H9 (cell line): Measurements from ENCODE around the gene KLF11. TPM values are rescaled to one million over a fixed set of nuclear protein-coding genes. Genes with fewer than 3 reads are reported as not detected.

Experiments used
- DNase-seq: peaks from one replicate; pipeline ENCODE4 v3.0.0-alpha.2; 2017
- H2AFZ ChIP-seq: one replicate; pipeline ENCODE4 v1.6.1; 2013; ENCODE audit warnings: mild to moderate bottlenecking, low read length, control low read depth, moderate library complexity
- H2AK5ac ChIP-seq: 2 replicates; pipeline ENCODE4 v1.6.1; 2013; ENCODE audit warnings: low read length, control low read depth, mixed read lengths; ENCODE audit not compliant: insufficient read length
- H2BK120ac ChIP-seq: one replicate; pipeline ENCODE4 v1.6.1; 2013; ENCODE audit warnings: low read depth, mild to moderate bottlenecking, low read length, control low read depth, inconsistent platforms; ENCODE audit not compliant: poor library complexity, severe bottlenecking
- H2BK12ac ChIP-seq: 2 replicates; pipeline ENCODE4 v1.6.1; 2013; ENCODE audit warnings: low read length, control low read depth, mixed read lengths, low read depth; ENCODE audit not compliant: insufficient read length
- H2BK15ac ChIP-seq: 2 replicates; pipeline ENCODE4 v1.6.1; 2013; ENCODE audit warnings: low read depth, low read length, control low read depth
- H2BK20ac ChIP-seq: one replicate; pipeline ENCODE4 v1.6.1; 2013; ENCODE audit warnings: low read depth, mild to moderate bottlenecking, low read length, control low read depth, inconsistent platforms; ENCODE audit not compliant: poor library complexity, severe bottlenecking
- H2BK5ac ChIP-seq: 2 replicates; pipeline ENCODE4 v1.6.1; 2013; ENCODE audit warnings: low read length, control low read depth, mixed read lengths; ENCODE audit not compliant: insufficient read length
- H3K14ac ChIP-seq: 2 replicates; pipeline ENCODE4 v1.6.1; 2013; ENCODE audit warnings: low read length, control low read depth; ENCODE audit not compliant: insufficient read depth
- H3K18ac ChIP-seq: 2 replicates; pipeline ENCODE4 v1.6.1; 2013; ENCODE audit warnings: low read depth, mild to moderate bottlenecking, mixed read lengths, low read length, control low read depth; ENCODE audit not compliant: insufficient read length
- H3K23ac ChIP-seq: 2 replicates; pipeline ENCODE4 v1.6.1; 2013; ENCODE audit warnings: low read length, control low read depth, mixed read lengths, low read depth; ENCODE audit not compliant: insufficient read length
- H3K23me2 ChIP-seq: 2 replicates; pipeline ENCODE4 v1.6.1; 2013; ENCODE audit warnings: low read depth, mild to moderate bottlenecking, mixed read lengths, low read length, control low read depth; ENCODE audit not compliant: insufficient read length, poor library complexity, severe bottlenecking
- H3K27ac ChIP-seq: 2 replicates; pipeline ENCODE4 v1.5.1; 2013; ENCODE audit warnings: low read length, control low read depth, mixed read lengths, low read depth; ENCODE audit not compliant: insufficient read length
- H3K27me3 ChIP-seq: 2 replicates; pipeline ENCODE4 v1.6.1; 2013; ENCODE audit warnings: low read length, control low read depth, inconsistent platforms; ENCODE audit not compliant: insufficient read depth
- H3K4ac ChIP-seq: 2 replicates; pipeline ENCODE4 v1.6.1; 2013; ENCODE audit warnings: low read depth, mild to moderate bottlenecking, control low read depth, inconsistent platforms, low read length, moderate library complexity
- H3K4me1 ChIP-seq: 2 replicates; pipeline ENCODE4 v1.6.1; 2013; ENCODE audit warnings: low read length, control low read depth, inconsistent platforms; ENCODE audit not compliant: insufficient read depth
- H3K4me2 ChIP-seq: 2 replicates; pipeline ENCODE4 v1.6.1; 2013; ENCODE audit warnings: low read length, control low read depth, mixed read lengths; ENCODE audit not compliant: insufficient read length, insufficient read depth
- H3K56ac ChIP-seq: 2 replicates; pipeline ENCODE4 v1.6.1; 2013; ENCODE audit warnings: low read depth, mild to moderate bottlenecking, mixed read lengths, low read length, control low read depth; ENCODE audit not compliant: insufficient read length
- H3K79me1 ChIP-seq: 2 replicates; pipeline ENCODE4 v1.6.1; 2013; ENCODE audit warnings: low read depth, mild to moderate bottlenecking, moderate library complexity, low read length, control low read depth, inconsistent platforms; ENCODE audit not compliant: insufficient read depth, poor library complexity, severe bottlenecking
- H3K79me2 ChIP-seq: 2 replicates; pipeline ENCODE4 v1.6.1; 2013; ENCODE audit warnings: low read length, control low read depth, inconsistent platforms; ENCODE audit not compliant: insufficient read depth
- H3K9ac ChIP-seq: 2 replicates; pipeline ENCODE4 v1.6.1; 2013; ENCODE audit warnings: low read length, control low read depth, mixed read lengths; ENCODE audit not compliant: insufficient read length; ENCODE audit errors: extremely low read depth
- H3K9me3 ChIP-seq: one replicate; pipeline ENCODE4 v1.6.1; 2013; ENCODE audit warnings: low read depth, low read length, inconsistent platforms; ENCODE audit not compliant: control insufficient read depth
- H3T11ph ChIP-seq: one replicate; pipeline ENCODE4 v1.6.1; 2013; ENCODE audit warnings: mild to moderate bottlenecking, low read length, control low read depth, inconsistent platforms
- H4K20me1 ChIP-seq: one replicate; pipeline ENCODE4 v1.6.1; 2013; ENCODE audit not compliant: control insufficient read depth, insufficient read length, insufficient read depth
- H4K5ac ChIP-seq: 2 replicates; pipeline ENCODE4 v1.6.1; 2013; ENCODE audit warnings: low read depth, mild to moderate bottlenecking, mixed read lengths, low read length, control low read depth; ENCODE audit not compliant: insufficient read length
- H4K8ac ChIP-seq: replicated peaks from 2 replicates; pipeline ENCODE4 v1.6.1; 2013; ENCODE audit warnings: low read length, control low read depth, mixed read lengths, low read depth; ENCODE audit not compliant: insufficient read length
- H4K91ac ChIP-seq: 2 replicates; pipeline ENCODE4 v1.6.1; 2013; ENCODE audit warnings: low read depth, mild to moderate bottlenecking, moderate library complexity, mixed read lengths, low read length, control low read depth; ENCODE audit not compliant: insufficient read length
- H3K27ac Mint-ChIP-seq, 3 experiments: 2 replicates in 2 of 3; 3 replicates in 1 of 3; pipeline ENCODE4 v1.8.0; 2020 to 2021; ENCODE audit warnings: mixed read lengths in 3 of 3, mild to moderate bottlenecking in 1 of 3, moderate library complexity in 1 of 3
- H3K27me3 Mint-ChIP-seq: 2 replicates; pipeline ENCODE4 v1.8.0; 2021; ENCODE audit warnings: low read depth, mild to moderate bottlenecking, moderate library complexity, mixed read lengths
- H3K36me3 Mint-ChIP-seq, 3 experiments: 2 replicates in 2 of 3; 3 replicates in 1 of 3; pipeline ENCODE4 v1.8.0; 2020 to 2021; ENCODE audit warnings: low read depth in 3 of 3, mixed read lengths in 3 of 3; ENCODE audit not compliant: insufficient read depth in 1 of 3
- H3K4me1 Mint-ChIP-seq, 2 experiments: 2 replicates each; pipeline ENCODE4 v1.8.0; 2020; ENCODE audit warnings: mixed read lengths in 2 of 2
- H3K4me3 Mint-ChIP-seq, 2 experiments: 2 replicates in 1 of 2; 3 replicates in 1 of 2; pipeline ENCODE4 v1.8.0; 2020 to 2021; ENCODE audit warnings: mild to moderate bottlenecking in 2 of 2, mixed read lengths in 2 of 2, moderate library complexity in 1 of 2
- H3K9me3 Mint-ChIP-seq, 2 experiments: 2 replicates in 1 of 2; 3 replicates in 1 of 2; pipeline ENCODE4 v1.8.0; 2020; ENCODE audit warnings: mild to moderate bottlenecking in 2 of 2, mixed read lengths in 2 of 2, moderate library complexity in 1 of 2
- WGBS: extraction: QIAGEN DNeasy Blood & Tissue Kit; methylation state at CpG from one replicate; pipeline ENCODE4 v1.1.7; 2013; ENCODE audit warnings: missing lambda C conversion rate, low lambda C conversion rate, mixed read lengths; ENCODE audit not compliant: insufficient read length; ENCODE audit errors: extremely low coverage; 5-methylcytosine and 5-hydroxymethylcytosine counted together
- total RNA-seq: library from RNA; stranded (reverse); gene quantifications from 2 replicates; pipeline ENCODE4 v1.2.1, GENCODE V29; 2021
- TF ChIP-seq, protein P1 (sequence below): fragments of 200-600 bp; sonication (generic); conservative IDR thresholded peaks from 3 replicates; pipeline ENCODE4 v1.8.0; 2021; ENCODE audit warnings: antibody characterized with exemption, mild to moderate bottlenecking

Gene KLF11
- total RNA-seq, 1 experiment from 2014 or later: 15.5 TPM

DNA sequence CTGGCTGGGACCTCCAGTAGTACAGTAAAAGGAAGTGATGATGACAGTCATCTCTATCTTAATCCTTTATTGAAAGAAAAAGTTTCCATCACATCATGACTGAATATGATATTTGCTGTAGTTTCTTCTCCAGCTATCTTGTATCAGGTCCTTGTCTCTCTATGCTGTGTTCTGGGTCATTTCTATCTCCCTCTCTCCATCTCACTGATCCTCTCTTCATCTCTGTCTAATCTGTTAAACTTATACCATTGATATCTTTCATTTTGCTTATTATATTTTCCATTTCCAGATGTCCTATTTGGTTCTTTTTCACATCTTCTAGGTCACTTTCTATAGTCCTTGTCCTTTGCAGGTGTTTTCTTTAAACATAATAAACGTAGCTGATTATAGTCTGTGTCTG is 24.5 kb downstream of the KLF11 start:
- Histone ChIP-seq H3K9me3 (no peaks in the 10 kb centered on the region), H3K4me1 (no peaks in the 10 kb centered on the region), H3K4ac (no peak overlapping the region), H2BK20ac (no peak overlapping the region), H3K23ac (no peak overlapping the region), H2BK120ac (no peak overlapping the region), H3K14ac (no peak overlapping the region), H3K27me3 (no peaks in the 10 kb centered on the region), H2BK15ac (no peak overlapping the region), H2AK5ac (no peak overlapping the region), H3K79me1 (no peaks in the 10 kb centered on the region), H3K79me2 (no peaks in the 10 kb centered on the region), H3K27ac (no peak overlapping the region), H3K23me2 (no peaks in the 10 kb centered on the region), H3K18ac (no peak overlapping the region), H4K91ac (no peak overlapping the region), H2BK5ac (no peak overlapping the region), H3K9ac (no peak overlapping the region), H3K4me2 (no peak overlapping the region), H4K8ac (no peak overlapping the region), H2BK12ac (no peak overlapping the region), H2AFZ (no peak overlapping the region), H4K20me1 (no peaks in the 10 kb centered on the region), H3K56ac (no peak overlapping the region), H3T11ph (no peak overlapping the region), H4K5ac (no peak overlapping the region)
- Mint-ChIP-seq H3K36me3 (peaks cover 0 to 7% (median 0%) of the 10 kb centered on the region in 3 experiments; a peak in 2 of 7 replicates), H3K27ac (no peak overlapping the region), H3K4me1 (peaks cover 14 to 29% of the 10 kb centered on the region in 2 experiments), H3K27me3 (0 out of 2 replicates have a peak, but pooled peaks cover 1% of the 10 kb centered on the region), H3K4me3 (no peak overlapping the region), H3K9me3 (peaks cover 4 to 7% of the 10 kb centered on the region in 2 experiments; a peak in 3 of 5 replicates)
- TF ChIP-seq, protein P1, sequence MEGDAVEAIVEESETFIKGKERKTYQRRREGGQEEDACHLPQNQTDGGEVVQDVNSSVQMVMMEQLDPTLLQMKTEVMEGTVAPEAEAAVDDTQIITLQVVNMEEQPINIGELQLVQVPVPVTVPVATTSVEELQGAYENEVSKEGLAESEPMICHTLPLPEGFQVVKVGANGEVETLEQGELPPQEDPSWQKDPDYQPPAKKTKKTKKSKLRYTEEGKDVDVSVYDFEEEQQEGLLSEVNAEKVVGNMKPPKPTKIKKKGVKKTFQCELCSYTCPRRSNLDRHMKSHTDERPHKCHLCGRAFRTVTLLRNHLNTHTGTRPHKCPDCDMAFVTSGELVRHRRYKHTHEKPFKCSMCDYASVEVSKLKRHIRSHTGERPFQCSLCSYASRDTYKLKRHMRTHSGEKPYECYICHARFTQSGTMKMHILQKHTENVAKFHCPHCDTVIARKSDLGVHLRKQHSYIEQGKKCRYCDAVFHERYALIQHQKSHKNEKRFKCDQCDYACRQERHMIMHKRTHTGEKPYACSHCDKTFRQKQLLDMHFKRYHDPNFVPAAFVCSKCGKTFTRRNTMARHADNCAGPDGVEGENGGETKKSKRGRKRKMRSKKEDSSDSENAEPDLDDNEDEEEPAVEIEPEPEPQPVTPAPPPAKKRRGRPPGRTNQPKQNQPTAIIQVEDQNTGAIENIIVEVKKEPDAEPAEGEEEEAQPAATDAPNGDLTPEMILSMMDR: no peak
- no peak for DNase-seq
- no CpG with 5 or more reads among the region's 1 CpG for WGBS
